OCI-LY1 (cell line): ENCODE data around the gene RHBDF2.

Experiments used
- EZH2 ChIP-seq: fragments of 200-600 bp; sonication (generic), shearing (Covaris generic); IDR thresholded peaks from 2 replicates; pipeline ENCODE4 v1.8.0; 2017; ENCODE audit warnings: borderline replicate concordance, mixed run types, mild to moderate bottlenecking, antibody characterized with exemption, low read length, moderate library complexity, mixed read lengths
- TF ChIP-seq, protein P1 (sequence below): fragments of 200-600 bp; sonication (generic), shearing (Covaris generic); IDR thresholded peaks from 2 replicates; pipeline ENCODE4 v1.5.1; 2017; ENCODE audit warnings: mild to moderate bottlenecking, antibody characterized with exemption, low read length, moderate library complexity, mixed read lengths

DNA sequence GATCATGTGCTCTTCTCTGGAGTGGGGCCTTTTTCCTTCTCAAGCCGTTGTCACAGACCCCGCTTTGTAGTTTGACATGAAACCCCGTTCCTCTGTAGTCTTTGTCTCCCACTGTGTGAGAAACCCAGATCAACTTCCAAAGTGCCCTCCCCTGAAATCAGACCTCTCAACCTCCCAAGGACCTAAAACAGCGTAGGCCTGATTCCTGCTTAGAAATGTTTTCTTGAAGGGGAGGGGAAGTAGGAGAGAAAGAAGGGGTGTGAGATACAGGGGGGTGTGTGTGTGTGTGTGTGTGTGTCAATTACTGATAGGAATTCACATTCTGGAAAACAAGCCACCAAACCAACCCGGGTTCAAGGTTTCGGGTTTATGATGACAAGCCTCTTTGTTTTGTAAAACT is 49.7 kb downstream of the RHBDF2 start:
- TF ChIP-seq, protein P1, sequence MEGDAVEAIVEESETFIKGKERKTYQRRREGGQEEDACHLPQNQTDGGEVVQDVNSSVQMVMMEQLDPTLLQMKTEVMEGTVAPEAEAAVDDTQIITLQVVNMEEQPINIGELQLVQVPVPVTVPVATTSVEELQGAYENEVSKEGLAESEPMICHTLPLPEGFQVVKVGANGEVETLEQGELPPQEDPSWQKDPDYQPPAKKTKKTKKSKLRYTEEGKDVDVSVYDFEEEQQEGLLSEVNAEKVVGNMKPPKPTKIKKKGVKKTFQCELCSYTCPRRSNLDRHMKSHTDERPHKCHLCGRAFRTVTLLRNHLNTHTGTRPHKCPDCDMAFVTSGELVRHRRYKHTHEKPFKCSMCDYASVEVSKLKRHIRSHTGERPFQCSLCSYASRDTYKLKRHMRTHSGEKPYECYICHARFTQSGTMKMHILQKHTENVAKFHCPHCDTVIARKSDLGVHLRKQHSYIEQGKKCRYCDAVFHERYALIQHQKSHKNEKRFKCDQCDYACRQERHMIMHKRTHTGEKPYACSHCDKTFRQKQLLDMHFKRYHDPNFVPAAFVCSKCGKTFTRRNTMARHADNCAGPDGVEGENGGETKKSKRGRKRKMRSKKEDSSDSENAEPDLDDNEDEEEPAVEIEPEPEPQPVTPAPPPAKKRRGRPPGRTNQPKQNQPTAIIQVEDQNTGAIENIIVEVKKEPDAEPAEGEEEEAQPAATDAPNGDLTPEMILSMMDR: no peak
- no peak for TF ChIP-seq EZH2
